ENCODE data around the gene GATAD2A.
A peak's percentile ranks its signal among the peaks of the same experiment; 100 is the strongest.

The GATAD2A gene

DNA sequence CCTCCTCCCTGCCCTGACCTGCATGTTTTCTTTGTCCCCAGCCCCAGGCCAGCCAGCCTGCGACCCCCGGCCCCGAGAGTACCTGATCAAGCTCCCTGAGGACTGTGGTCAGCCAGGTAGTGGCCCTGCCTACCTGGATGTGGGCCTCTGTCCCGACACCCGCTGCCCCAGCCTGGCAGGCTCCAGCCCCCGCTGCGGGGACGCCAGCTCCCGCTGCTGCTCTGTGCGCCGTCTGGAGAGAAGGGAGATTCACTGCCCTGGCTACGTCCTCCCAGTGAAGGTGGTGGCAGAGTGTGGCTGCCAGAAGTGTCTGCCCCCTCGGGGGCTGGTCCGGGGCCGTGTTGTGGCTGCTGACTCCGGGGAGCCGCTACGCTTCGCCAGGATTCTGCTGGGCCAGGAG is 138.2 kb downstream of the GATAD2A start:
- DNase-seq (ENCODE audit: low read depth in 1 of 2, low spot score in 1 of 2): no peak

DNA sequence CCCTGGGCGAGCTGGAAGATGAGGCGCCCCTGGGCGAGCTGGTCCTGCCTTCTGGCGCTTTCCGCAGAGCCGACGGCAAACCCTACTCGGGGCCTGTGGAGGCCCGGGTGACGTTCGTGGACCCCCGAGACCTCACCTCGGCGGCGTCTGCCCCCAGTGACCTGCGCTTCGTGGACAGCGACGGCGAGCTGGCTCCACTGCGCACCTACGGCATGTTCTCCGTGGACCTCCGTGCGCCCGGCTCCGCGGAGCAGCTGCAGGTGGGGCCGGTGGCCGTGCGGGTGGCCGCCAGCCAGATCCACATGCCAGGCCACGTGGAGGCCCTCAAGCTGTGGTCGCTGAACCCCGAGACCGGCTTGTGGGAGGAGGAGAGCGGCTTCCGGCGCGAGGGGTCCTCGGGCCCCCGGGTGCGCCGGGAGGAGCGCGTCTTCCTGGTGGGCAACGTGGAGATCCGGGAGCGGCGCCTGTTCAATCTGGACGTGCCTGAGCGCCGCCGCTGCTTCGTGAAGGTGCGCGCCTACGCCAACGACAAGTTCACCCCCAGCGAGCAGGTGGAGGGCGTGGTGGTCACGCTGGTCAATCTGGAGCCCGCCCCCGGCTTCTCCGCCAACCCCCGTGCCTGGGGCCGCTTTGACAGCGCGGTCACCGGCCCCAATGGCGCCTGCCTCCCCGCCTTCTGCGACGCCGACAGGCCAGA is 138.9 kb downstream of the GATAD2A start:
- DNase-seq (ENCODE audit: low read depth in 1 of 2, low spot score in 1 of 2): no peak

DNA sequence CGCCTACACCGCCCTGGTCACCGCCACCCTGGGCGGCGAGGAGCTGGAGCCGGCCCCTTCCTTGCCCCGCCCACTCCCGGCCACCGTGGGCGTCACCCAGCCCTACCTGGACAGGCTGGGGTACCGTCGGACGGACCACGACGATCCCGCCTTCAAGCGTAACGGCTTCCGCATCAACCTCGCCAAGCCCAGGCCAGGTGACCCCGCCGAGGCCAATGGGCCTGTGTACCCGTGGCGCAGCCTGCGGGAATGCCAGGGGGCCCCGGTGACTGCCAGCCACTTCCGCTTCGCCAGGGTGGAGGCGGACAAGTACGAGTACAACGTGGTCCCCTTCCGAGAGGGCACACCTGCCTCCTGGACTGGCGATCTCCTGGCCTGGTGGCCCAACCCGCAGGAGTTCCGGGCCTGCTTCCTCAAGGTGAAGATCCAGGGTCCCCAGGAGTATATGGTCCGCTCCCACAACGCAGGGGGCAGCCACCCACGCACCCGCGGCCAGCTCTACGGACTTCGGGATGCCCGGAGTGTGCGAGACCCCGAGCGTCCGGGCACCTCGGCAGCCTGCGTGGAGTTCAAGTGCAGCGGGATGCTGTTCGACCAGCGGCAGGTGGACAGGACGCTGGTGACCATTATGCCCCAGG is 139.6 kb downstream of the GATAD2A start:
- DNase-seq (ENCODE audit: low read depth in 1 of 2, low spot score in 1 of 2): no peak

DNA sequence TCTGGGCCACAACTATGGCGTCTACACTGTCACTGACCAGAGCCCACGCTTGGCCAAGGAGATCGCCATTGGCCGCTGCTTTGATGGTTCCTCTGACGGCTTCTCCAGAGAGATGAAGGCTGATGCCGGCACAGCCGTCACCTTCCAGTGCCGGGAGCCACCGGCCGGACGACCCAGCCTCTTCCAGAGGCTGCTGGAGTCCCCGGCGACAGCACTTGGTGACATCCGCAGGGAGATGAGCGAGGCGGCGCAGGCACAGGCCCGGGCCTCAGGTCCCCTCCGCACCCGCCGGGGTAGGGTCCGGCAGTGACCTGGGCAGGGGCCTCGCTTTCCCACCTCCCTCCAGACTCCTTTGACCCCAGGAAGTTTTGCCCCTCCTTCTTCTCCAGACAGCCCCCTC is 140.2 kb downstream of the GATAD2A start:
- no peak for DNase-seq (ENCODE audit: low read depth in 1 of 2, low spot score in 1 of 2)

DNA sequence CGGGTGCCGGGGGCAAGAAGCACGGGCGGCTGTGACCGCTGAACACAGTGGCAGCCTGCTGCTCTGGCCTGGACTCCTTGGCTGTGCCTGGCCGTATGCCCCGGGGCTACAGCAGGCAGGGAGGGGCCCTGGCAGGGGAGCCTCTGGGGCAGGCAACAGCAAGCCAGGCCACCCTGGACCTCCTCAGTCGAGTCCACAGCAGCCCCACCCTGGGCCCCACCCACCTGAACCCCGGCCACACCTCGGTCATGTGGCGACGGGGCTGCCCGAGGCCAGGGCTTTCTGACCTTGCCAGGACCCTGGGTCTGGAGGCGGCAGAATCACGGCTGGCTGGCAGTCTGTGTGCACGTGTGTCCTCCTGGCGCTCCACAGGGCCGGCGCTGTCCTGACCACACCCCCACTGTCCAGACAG is 141.3 kb downstream of the GATAD2A start:
- DNase-seq (ENCODE audit: low read depth in 1 of 2, low spot score in 1 of 2): no peak

DNA sequence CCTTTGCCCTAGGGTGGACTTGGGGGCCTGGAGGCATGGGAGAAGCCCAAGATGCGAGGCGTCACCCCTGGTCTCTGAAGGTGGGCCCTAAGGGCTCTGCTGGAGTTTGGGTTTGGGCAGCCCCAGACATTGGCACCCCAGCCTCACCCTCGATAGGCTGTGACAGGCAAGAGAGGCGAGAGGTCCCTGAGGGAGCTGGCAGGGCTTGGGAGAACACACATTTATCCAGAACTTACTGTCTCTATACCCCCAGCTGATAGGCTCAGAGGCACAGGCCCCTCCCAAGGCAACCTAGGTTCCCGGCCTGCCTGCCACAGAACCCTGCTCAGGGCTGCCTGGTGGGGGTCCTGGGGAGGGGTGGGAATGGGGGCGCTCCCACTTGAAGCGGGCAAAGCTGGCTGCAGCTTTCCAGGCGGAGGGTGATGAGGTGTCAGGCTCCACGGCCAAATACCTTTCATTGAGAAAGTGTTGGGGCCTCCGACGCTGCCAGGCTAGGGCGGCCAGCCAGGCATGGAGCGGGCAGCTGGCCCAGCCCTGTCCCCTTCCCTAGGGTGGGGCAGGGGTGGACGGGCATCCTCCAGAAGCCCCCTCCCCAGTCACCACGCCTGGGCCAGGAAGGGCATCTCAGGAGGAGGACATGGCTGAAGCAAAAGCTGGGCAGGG is 142.3 kb downstream of the GATAD2A start:
- no peak for DNase-seq (ENCODE audit: low read depth in 1 of 2, low spot score in 1 of 2)

DNA sequence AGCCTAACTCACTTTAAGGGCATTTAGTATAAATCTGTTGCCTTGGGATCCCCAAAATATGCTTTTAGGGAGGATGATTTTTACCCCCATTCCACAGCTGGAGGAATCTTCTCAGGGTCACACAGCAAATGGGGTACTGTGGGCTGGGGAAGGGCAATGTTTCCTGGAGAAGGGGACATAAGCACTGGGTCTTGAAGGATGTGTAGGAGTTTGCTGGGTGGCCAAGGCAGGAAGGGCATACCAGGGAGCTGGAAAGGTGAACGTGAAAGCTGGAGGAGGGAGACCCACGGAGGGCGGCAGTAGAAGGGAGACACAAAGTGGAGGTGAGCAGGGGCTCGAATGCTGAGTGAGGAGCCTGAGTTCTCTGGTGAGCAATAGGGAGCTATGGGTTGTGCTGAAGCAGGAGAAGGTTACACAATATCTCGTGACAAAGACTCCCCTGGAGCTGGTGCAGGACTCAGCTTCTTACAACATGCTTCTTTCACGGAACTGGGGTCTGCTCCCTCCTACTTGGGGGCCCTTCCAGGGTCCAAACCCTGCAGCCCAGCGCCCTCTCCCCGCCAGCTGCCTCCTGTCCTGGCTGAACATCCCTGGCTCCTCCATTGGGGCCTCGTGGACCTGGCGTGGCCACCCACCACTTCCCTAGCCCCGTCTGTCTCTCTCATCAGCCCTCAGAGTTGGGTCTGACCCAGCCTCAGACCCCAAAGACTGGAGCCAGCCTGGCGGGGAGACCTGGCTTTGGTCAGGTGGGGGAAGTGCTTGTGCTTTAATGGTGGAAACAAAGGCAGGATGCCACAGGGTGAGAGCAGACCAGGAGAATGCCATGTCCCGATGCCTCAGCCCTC is 143.7 kb downstream of the GATAD2A start:
- no peak for DNase-seq (ENCODE audit: low read depth in 1 of 2, low spot score in 1 of 2)

DNA sequence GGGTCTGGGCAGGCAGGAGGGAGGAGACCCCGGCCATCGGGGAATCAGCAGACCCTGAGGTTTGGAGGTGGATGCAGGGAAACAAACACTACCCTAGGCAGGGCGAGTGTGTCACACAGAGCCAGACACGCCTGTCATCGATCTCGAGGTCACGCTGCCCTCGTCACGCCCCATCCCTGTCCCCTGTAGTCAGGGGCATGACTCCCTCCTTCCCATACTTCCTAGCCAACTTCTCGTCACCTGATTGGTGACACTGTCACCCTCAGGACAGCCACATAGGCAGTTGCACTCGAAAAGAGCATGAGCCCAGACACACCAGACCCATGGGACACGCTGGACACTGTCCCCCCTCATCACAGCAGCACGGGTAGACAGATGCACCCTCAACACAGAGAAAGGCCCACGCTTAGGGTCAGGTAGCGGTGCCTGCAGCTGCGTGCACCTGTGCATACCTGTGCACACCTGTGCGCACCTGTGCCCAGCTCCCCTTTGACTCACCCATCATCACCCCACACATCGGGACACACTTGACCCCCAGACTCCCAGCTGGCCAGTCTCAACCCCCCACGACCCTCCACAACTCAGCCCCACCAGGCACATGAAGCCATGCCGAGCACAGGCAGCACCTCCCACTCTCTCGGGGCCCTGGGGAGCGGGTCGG is 144.5 kb downstream of the GATAD2A start:
- no peak for DNase-seq (ENCODE audit: low read depth in 1 of 2, low spot score in 1 of 2)

DNA sequence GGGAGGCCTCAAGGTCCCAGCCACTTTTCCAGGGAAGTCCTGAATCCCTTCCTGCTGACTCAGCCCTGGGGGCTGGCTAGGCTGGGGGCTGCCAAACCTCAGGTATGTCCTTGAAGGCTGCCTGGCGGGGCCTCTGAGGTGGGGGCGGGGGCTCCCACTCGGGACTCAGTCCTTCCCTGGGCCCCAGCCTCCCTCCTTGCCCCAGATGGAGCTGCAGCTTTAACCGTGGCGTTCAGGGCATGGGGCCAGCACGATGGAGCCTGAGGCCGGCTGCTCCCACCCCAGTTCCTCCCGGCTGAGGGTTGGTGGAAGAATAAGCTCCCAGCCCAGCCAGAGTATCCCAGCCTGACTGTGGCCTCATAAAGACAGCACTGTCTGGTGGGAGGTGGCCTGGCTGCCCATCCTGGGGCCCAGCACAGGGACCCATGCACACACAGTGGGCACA is 145.0 kb downstream of the GATAD2A start:
- DNase-seq (ENCODE audit: low read depth in 1 of 2, low spot score in 1 of 2): no peak

DNA sequence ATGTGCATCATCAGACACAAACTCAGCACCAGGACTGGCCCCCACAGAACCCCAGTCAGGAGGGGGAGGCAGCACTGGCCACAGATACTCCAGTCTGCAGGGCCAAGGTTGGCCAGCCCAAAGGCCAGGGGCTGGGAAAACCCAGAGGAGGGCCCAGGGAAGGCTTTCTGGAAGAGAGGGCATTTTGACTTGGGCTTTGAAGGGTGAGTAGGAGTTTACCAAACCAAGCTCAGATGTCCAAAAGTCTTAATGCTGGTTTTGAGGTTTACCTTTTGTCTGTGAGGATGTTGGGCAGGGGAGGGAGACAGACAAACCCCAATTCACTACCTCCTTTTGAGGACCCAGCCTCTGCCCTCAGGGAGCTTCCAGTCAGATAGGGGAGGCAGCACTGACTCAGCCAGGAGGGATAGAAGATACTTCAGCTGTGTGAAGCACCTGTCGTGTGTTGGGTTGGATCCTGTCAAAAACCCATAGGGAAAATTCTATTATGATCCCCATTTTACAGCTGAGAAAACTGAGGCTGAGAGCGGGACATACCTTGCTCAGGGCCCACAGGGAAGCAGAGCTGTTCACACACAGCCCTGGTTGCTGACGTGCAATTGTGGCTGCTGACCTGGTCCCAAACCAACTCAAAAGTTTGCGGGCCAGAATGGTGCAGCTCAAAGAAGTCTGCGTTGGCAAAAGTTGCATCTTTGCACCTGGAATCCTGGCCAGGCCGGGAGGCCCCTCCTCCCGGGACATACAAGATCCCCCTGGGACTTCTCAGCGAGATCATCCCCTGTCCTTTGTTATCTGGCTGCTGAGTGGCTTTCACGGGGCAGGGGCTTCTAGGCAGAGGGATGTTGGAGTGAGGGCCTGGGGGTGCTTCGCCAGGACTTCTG is 145.7 kb downstream of the GATAD2A start:
- DNase-seq (ENCODE audit: low read depth in 1 of 2, low spot score in 1 of 2): no peak

DNA sequence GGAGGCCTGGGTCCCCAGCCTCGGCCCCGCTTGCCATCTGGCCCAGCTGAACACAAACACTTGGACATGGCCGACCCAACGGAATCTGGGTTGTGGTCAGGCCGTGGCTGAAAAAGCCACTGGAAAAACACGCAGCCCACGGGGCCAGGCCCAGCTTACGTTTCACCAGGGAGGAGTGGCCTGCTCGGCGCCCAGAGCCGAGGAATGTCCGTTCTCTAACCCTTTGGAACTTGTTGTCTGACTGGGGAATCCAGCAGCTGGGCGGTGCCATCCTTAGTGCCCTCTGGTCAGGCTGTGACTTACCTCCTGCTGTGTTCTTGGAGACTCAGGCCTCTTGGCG is 146.3 kb downstream of the GATAD2A start:
- DNase-seq (ENCODE audit: low read depth in 1 of 2, low spot score in 1 of 2): no peak

DNA sequence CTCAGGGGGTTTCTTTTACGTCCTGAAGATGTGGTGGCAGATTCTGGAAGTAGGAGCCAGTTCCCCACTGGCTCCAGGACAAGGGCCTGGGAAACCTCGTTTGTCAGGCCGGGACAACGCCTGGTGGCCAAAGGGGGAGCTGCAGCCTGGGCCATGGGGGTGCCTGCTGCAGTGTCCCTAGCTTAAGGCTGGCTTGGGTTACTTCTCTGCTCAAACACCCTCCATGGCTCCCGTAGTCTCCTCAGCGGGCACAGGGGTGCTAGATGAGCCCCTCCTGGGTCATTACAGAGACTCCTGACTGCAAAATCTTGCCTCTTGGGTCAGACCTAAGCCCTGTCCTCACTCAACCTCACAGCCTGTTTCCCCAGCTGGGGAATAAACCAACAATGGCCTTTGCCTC is 147.3 kb downstream of the GATAD2A start:
- DNase-seq (ENCODE audit: low read depth in 1 of 2, low spot score in 1 of 2): no peak

DNA sequence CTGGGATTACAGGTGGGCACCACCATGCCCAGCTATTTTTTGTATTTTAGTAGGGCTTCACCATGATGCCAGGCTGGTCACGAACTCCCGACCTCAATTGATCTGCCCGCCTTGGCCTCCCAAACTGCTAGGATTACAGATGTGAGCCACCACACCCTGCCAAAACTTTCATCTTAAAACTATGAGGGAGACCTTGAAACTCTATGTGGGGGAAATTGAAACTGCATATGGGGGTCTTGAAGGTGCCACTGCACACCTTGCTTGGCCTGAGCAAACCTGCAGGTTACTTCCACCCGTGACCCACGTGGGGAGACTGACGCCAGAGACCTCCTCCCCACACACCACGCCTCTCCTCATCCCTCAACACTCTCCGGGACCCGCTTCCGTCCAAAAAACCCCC is 148.2 kb downstream of the GATAD2A start:
- no peak for DNase-seq (ENCODE audit: low read depth in 1 of 2, low spot score in 1 of 2)

DNA sequence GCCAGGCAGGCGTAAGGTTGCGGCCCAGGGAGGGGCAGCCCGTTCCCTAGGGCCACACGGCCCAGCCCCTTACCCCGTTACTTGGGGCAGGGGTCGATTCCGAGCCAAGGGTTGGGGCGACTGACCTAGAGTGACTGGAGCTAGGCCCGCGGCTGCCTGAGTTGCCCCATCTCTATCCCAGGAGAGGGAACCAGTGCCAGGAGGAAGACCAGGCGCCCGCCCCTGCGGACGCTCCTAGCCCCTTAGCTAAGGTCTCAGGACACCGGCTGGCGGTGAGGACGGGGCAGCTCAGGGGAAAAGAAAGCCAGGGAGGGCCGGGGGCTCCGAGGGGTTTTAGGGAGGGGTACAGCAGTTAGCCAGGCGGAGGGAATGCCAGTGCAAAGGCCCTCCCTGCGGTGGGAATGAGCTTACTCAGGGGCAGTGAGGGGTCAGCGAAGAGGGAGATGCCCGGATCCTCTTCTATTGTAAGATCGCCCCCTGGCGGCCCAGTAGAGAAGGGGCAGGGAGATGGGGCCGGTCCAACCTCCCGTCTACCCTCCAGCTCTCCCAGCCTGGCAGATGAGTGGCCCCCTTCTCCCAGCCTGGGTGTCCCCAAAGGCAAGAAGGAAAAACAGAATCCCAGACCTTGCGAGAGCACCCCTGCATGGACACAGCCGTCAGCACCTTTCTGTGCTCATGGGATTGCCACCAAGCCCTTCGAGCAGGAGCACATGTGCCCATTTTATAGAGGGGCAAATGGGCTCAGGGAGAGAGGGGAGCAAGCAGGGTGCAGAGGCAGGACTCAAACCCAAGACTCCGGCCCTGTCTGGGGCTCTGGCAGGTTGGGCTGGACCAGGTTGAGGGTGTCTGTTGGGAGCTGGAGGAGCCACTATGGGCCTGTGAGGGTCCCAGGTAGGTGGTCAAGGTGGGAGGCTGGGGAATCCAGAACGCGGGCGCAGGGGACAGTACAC is 148.9 kb downstream of the GATAD2A start:
- DNase-seq (ENCODE audit: low read depth in 1 of 2, low spot score in 1 of 2): peak; percentile 49 to 50

DNA sequence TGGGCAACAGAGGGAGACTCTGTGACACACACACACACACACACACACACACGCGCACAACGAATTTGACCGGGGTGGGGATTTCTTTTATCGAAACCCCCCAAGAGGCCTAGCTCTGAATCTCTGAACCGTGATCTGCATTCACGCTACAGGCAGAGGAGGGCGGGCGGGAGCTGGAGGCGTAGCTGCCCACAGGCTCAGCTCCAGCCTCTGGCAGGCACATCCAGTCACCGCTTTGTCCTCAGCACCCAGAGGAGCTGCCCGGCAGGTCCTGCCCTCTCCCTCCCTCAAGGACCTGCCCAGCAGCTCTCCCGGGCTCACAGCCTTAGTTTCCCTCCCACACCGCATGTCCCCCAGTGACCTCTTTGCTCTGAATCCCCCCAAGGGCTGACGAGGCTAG is 152.6 kb downstream of the GATAD2A start:
- no peak for DNase-seq (ENCODE audit: low read depth in 1 of 2, low spot score in 1 of 2)
